CD8-positive, alpha-beta memory T cell (primary cell): Measurements from ENCODE around the gene CTIF. TPM values are rescaled to one million over a fixed set of nuclear protein-coding genes. Genes with fewer than 3 reads are reported as not detected.
A peak's percentile ranks its signal among the peaks of the same experiment; 100 is the strongest.

ENCODE experiments used
- CTCF ChIA-PET: fragments of 350-600 bp; sonication (Branson Sonifier 250); formaldehyde crosslinking; loops from one replicate; lab custom pipeline; 2021; ENCODE audit warnings: antibody characterized with exemption; lab: Charles Lee
- POLR2A ChIA-PET: fragments of 350-600 bp; sonication (Branson Sonifier 250); formaldehyde crosslinking; loops from one replicate; lab custom pipeline; 2021; ENCODE audit warnings: antibody characterized with exemption; lab: Charles Lee
- DNase-seq, 5 donors: peaks; one replicate each; pipeline versions ENCODE4 v3.0.0 to v3.0.0-alpha.2; 2020 to 2022; ENCODE audit warnings: mixed read lengths in 1 of 5
- H3K27ac ChIP-seq: one replicate; pipeline ENCODE4 v1.7.0; 2013; ENCODE audit warnings: low read depth, mild to moderate bottlenecking, low read length, moderate library complexity
- H3K27me3 ChIP-seq: 2 replicates; pipeline ENCODE4 v1.7.0; 2013; ENCODE audit warnings: low read length, mild to moderate bottlenecking; ENCODE audit not compliant: insufficient read depth, poor library complexity, severe bottlenecking
- H3K36me3 ChIP-seq: 2 replicates; pipeline ENCODE4 v1.7.0; 2013; ENCODE audit warnings: mild to moderate bottlenecking, low read length, moderate library complexity; ENCODE audit not compliant: insufficient read depth
- H3K4me1 ChIP-seq: 2 replicates; pipeline ENCODE4 v1.7.0; 2013; ENCODE audit warnings: mild to moderate bottlenecking, low read length, moderate library complexity; ENCODE audit not compliant: insufficient read depth
- H3K4me3 ChIP-seq: 2 replicates; pipeline ENCODE4 v1.7.0; 2013; ENCODE audit warnings: mild to moderate bottlenecking, low read length
- H3K9me3 ChIP-seq: 2 replicates; pipeline ENCODE4 v1.7.0; 2013; ENCODE audit warnings: mild to moderate bottlenecking, low read length
- H3K27ac Mint-ChIP-seq, 8 donors: one replicate each; pipeline ENCODE4 v1.8.0; 2020 to 2021; ENCODE audit warnings: mixed read lengths in 8 of 8, mild to moderate bottlenecking in 6 of 8, inconsistent platforms in 3 of 8, moderate library complexity in 3 of 8
- H3K27me3 Mint-ChIP-seq, 2 donors: one replicate each; pipeline ENCODE4 v1.8.0; 2020 to 2021; ENCODE audit warnings: mixed read lengths in 2 of 2, mild to moderate bottlenecking in 1 of 2, moderate library complexity in 1 of 2
- H3K36me3 Mint-ChIP-seq, 3 donors: one replicate each; pipeline ENCODE4 v1.8.0; 2020 to 2021; ENCODE audit warnings: mixed read lengths in 3 of 3, inconsistent platforms in 1 of 3, mild to moderate bottlenecking in 1 of 3
- H3K4me1 Mint-ChIP-seq, 3 donors: one replicate each; pipeline ENCODE4 v1.8.0; 2020 to 2021; ENCODE audit warnings: mixed read lengths in 3 of 3, inconsistent platforms in 1 of 3, mild to moderate bottlenecking in 1 of 3
- H3K4me3 Mint-ChIP-seq, 7 donors: one replicate each; pipeline ENCODE4 v1.8.0; 2020 to 2021; ENCODE audit warnings: mixed read lengths in 7 of 7, mild to moderate bottlenecking in 6 of 7, moderate library complexity in 4 of 7, inconsistent platforms in 2 of 7
- H3K9me3 Mint-ChIP-seq, 5 donors: one replicate each; pipeline ENCODE4 v1.8.0; 2020 to 2022; ENCODE audit warnings: mixed read lengths in 5 of 5, mild to moderate bottlenecking in 3 of 5, moderate library complexity in 2 of 5, inconsistent platforms in 1 of 5
- polyA plus RNA-seq: library from polyadenylated mRNA; unstranded; fragments of 300-500 nt; fragmentation: Illumina TruSeq; gene quantifications from one replicate; pipeline ENCODE4 v1.2.3, GENCODE V29; 2021
- total RNA-seq, 2 experiments: library from RNA; stranded (reverse); gene quantifications; one replicate each; pipeline ENCODE4 v1.2.3, GENCODE V29; 2021

CTIF gene
- total and polyA plus RNA-seq, 3 experiments from 2014 or later = 0.89 to 4.8 (median 4.2) TPM

DNA sequence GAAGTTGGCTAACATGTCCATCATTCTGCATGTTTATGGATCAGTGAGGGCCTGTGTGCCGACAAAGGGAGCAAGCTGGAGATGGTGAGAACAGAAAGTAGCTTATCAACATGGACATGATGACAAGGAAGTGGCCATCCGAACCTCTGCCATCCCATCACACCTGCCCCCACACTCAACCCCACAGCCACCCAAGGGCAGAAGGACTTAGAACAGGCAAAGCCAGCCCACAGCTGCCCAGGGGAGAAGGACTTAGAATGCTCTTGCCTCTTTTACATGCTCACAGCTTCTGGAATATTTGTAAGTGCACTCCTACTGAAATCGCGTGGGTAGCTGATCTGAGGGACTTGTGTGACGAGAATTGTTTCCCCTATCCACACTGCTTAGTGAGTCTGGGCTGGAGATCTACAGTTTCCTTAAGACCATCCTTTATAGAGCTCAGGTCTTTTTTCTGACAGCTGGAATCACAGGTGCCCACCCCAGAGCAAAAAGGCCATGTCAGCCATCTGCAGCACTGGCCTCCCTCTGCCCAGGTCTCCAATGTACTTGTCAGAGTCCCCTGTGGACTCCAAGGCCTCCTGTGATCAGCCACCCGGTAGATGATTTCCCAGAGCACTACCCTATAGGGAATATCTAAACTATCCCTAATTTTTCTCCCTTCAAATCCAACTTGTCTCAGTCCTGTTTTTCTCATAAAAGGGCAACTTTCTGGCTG is 257.8 kb downstream of the CTIF start:
- CTCF ChIA-PET = interaction anchor here (0.6 to 1.4 kb wide), 3 partner anchors 15 to 72 kb away, joined by 3 read pairs; no protein-coding TSS in a partner anchor
- peak in 1 of 5 donors; percentile 9 for DNase-seq
- peak overlapping the region in 1 of 8 donors; percentile 48 for H3K27ac Mint-ChIP-seq

DNA sequence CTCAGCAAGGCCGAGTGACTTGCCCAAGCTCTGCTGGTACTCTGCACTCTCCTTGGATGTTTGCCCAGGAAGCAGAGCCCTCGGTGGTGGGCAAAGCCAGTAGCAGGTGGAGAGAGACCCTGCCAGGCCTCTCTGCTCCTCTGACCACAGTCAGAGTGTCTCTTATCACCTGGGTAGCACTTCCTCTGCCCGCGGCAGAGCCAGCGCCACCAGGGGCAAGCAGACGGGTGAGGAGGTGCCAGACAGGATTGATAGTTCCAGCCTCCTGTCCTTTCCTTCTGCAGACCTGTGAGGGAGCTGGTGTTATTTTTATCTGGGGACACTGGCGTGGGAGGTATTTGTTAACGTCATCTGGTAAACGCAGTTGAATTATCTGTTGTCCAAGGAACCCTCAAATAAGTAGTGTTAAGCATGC is 259.0 kb downstream of the CTIF start:
- H3K36me3 Mint-ChIP-seq = peaks cover 0 to 4% (median 0%) of the 10 kb centered on the region in 3 donors
- peaks cover 8% of the 10 kb centered on the region for H3K4me1 ChIP-seq
- ChIA-PET POLR2A (no interaction called here), CTCF (no interaction called here)
- peak in 1 of 5 donors; percentile 44 for DNase-seq
- H3K36me3 ChIP-seq = no peaks in the 10 kb centered on the region
- H3K4me1 Mint-ChIP-seq = peaks cover 17 to 38% (median 18%) of the 10 kb centered on the region in 3 donors
- H3K27ac Mint-ChIP-seq = peak overlapping the region in 3 of 8 donors; percentile 58 to 73 (median 69)
- peaks cover 0 to 3% of the 10 kb centered on the region in 2 donors for H3K27me3 Mint-ChIP-seq
- H3K4me3 Mint-ChIP-seq = peak overlapping the region in 1 of 7 donors; percentile 20
- H3K4me3 ChIP-seq = no peak overlapping the region
- no peak overlapping the region for H3K27ac ChIP-seq
- H3K9me3 Mint-ChIP-seq = no peaks in the 10 kb centered on the region
- H3K27me3 ChIP-seq = no peaks in the 10 kb centered on the region
- no peaks in the 10 kb centered on the region for H3K9me3 ChIP-seq

More for the DNA sequence above, 257.8 kb downstream of the CTIF start:
- POLR2A ChIA-PET = no interaction called here
- Histone ChIP-seq H3K4me3 (no peak overlapping the region), H3K27me3 (no peaks in the 10 kb centered on the region), H3K36me3 (no peaks in the 10 kb centered on the region), H3K9me3 (no peaks in the 10 kb centered on the region), H3K27ac (no peak overlapping the region), H3K4me1 (peaks cover 8% of the 10 kb centered on the region)
- peaks cover 0 to 3% of the 10 kb centered on the region in 2 donors for H3K27me3 Mint-ChIP-seq
- peaks cover 16 to 29% (median 19%) of the 10 kb centered on the region in 3 donors for H3K4me1 Mint-ChIP-seq
- no peaks in the 10 kb centered on the region for H3K9me3 Mint-ChIP-seq
- no peak overlapping the region for H3K4me3 Mint-ChIP-seq
- H3K36me3 Mint-ChIP-seq = peaks cover 0 to 4% (median 0%) of the 10 kb centered on the region in 3 donors

DNA sequence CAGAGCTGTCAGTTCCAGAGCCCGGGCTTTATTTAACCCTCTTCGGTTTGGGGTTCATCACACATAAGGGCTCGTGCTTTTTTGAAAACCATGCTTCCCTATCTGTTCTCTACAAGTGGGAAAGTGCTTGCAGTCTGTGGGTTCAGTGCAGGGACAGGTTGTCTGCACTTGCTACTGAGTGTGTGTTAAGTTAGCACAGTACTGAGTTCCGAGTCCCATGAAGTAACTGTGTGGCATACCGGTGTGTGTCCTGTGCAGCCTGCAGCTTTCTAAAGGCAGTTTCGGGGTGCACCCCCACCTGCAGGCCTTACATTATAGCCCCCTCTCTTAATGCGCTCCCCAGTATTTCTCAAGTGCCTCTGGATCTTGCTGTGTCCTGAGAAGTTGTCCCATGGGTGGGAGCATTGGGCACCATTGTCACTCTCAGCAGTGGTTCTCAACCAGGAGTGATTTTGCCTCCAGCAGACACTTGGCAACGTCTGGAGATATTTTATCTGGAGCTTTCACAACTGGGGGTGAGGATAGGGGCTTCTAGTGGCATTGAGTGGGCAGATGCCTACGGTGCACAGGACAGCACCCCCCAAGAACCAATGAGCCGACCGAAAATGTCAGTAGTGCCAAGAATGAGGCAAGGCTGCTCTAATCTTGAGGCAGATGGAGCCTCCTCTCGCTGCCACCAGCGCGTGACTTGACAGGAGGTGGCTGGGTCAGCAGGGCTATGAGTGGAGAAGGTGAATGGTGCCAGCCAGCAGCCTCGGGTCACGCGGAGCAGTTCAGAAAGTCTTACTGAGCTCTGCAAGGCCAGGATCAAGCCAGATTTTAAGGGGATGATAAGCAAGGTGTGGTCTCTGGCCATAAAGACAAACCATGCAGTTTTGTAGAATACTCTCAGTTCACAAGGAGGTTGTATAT is 259.8 kb downstream of the CTIF start:
- Mint-ChIP-seq H3K27me3 (peaks cover 0 to 3% of the 10 kb centered on the region in 2 donors), H3K4me3 (peak overlapping the region in 1 of 7 donors; percentile 20), H3K27ac (peak overlapping the region in 3 of 8 donors; percentile 58 to 70 (median 69)), H3K4me1 (peaks cover 17 to 45% (median 21%) of the 10 kb centered on the region in 3 donors), H3K36me3 (peaks cover 0 to 4% (median 0%) of the 10 kb centered on the region in 3 donors), H3K9me3 (no peaks in the 10 kb centered on the region)
- Histone ChIP-seq H3K4me1 (peaks cover 8% of the 10 kb centered on the region), H3K36me3 (no peaks in the 10 kb centered on the region), H3K9me3 (no peaks in the 10 kb centered on the region), H3K4me3 (no peak overlapping the region), H3K27me3 (no peaks in the 10 kb centered on the region), H3K27ac (no peak overlapping the region)
- ChIA-PET POLR2A (no interaction called here), CTCF (no interaction called here)
- peak in 1 of 5 donors; percentile 31 for DNase-seq

DNA sequence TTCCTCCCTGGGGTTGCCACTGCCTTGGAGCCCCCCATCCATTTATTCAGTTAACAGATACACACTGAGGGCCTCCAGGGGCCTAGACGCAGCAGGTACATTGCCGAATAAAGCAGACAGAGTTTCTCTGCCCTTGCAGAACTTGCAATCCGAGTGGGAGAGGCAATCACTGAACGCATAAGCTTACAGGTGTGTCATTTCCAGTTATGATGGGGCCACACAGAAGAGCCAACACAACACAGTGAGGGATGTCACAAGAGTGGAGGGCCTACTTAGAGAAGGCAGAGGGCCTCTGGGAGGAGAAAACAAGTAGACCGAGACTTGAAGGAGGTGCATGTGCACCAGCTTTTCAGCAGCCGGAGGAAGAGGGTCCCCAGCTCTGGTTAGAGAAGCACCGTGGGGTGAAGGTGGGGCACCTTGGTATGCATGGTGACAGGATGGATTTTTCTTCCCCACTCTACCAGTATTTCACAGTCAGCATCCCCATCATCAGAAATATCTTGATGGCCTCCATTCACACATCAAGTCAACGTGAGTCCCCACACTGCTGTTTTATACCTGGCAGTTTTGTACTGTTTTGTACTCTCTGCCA is 261.0 kb downstream of the CTIF start:
- Mint-ChIP-seq H3K4me1 (peaks cover 17 to 55% (median 21%) of the 10 kb centered on the region in 3 donors), H3K36me3 (no peaks in the 10 kb centered on the region), H3K4me3 (no peak overlapping the region), H3K9me3 (no peaks in the 10 kb centered on the region), H3K27ac (peak overlapping the region in 2 of 8 donors; percentile 38 to 40), H3K27me3 (peaks cover 0 to 3% of the 10 kb centered on the region in 2 donors)
- Histone ChIP-seq H3K27me3 (no peaks in the 10 kb centered on the region), H3K4me3 (no peak overlapping the region), H3K27ac (no peak overlapping the region), H3K4me1 (peaks cover 8% of the 10 kb centered on the region), H3K36me3 (no peaks in the 10 kb centered on the region), H3K9me3 (no peaks in the 10 kb centered on the region)
- ChIA-PET CTCF (no interaction called here), POLR2A (no interaction called here)
- DNase-seq = peak in 1 of 5 donors; percentile 23

DNA sequence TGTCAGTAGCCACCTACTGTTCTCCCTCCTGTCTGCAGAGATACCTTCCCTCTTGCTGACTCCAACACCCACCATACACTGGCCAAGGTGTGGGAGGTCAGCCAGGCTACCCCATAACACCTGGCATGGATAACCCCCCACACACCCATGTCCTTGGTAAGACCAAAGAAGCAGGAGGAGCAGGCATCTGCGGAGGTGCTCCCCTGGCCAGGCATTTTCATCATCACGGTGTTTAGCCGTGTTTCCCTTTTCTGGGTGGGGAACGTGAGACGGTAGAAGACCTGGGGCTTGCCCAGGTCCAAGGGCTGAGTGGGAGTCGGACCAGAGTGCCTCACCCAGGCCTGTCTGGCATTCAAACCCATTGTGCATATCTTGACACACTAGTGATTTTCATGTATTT is 261.6 kb downstream of the CTIF start:
- Histone ChIP-seq H3K4me1 (peaks cover 8% of the 10 kb centered on the region), H3K36me3 (no peaks in the 10 kb centered on the region), H3K4me3 (no peak overlapping the region), H3K27me3 (no peaks in the 10 kb centered on the region), H3K9me3 (no peaks in the 10 kb centered on the region), H3K27ac (no peak overlapping the region)
- peaks cover 0 to 3% of the 10 kb centered on the region in 2 donors for H3K27me3 Mint-ChIP-seq
- no peaks in the 10 kb centered on the region for H3K36me3 Mint-ChIP-seq
- no peaks in the 10 kb centered on the region for H3K9me3 Mint-ChIP-seq
- no peak overlapping the region for H3K4me3 Mint-ChIP-seq
- DNase-seq = peak in 1 of 5 donors; percentile 15
- ChIA-PET CTCF (no interaction called here), POLR2A (no interaction called here)
- H3K4me1 Mint-ChIP-seq = peaks cover 22 to 61% (median 23%) of the 10 kb centered on the region in 3 donors
- H3K27ac Mint-ChIP-seq = peak overlapping the region in 1 of 8 donors; percentile 24

DNA sequence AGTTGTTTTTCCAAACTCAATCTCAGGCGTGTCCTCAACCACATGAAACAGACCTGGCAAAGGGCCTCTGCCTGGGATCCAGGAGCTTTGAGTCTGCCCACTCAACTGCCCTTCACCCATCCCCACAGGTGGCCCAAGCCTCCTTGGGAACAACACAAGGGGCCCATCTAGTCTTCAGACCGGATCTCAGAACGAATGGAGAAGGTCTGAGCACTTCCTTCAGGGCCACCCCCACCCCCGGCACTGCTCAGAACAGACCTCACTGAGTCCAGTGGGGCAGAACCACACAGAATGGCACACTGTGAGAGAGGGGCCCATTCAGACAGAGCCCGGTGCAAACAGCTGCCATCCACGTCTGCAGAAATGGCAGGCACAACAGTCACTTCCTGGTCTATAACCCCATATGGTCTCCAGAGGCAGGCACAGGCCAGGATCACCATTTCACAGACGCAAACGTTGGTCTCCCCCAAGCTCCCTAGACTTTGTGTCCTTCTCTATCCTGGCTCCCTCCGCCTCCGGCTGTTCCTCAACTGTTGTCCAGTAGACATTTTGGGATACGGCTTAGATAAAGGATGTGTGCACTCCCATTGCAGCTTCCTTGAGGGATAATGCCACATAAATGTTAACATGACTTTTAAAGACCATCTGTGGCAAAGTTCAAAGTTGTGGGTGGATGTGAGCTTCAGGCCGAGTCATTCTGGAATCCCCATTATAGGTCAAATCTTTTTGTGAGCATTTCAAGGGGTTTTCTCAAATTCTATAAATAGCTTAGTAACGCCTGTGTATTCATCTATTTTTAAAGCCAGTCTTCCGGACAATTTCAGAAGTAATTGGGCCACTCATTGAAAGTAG is 262.3 kb downstream of the CTIF start:
- no peaks in the 10 kb centered on the region for H3K9me3 ChIP-seq
- no peak overlapping the region for H3K4me3 Mint-ChIP-seq
- DNase-seq = peak in 1 of 5 donors; percentile 23
- H3K36me3 ChIP-seq = no peaks in the 10 kb centered on the region
- peaks cover 0 to 3% of the 10 kb centered on the region in 2 donors for H3K27me3 Mint-ChIP-seq
- no peaks in the 10 kb centered on the region for H3K36me3 Mint-ChIP-seq
- H3K9me3 Mint-ChIP-seq = no peaks in the 10 kb centered on the region
- peaks cover 14% of the 10 kb centered on the region for H3K4me1 ChIP-seq
- no peak overlapping the region for H3K4me3 ChIP-seq
- POLR2A ChIA-PET = interaction anchor here (0.6 kb wide), 1 partner anchor 20 kb away, joined by 3 read pairs; no protein-coding TSS in a partner anchor
- no peak overlapping the region for H3K27ac ChIP-seq
- H3K4me1 Mint-ChIP-seq = peaks cover 27 to 68% (median 29%) of the 10 kb centered on the region in 3 donors
- no peaks in the 10 kb centered on the region for H3K27me3 ChIP-seq
- H3K27ac Mint-ChIP-seq = peak overlapping the region in 3 of 8 donors; percentile 24 to 60 (median 36)
- CTCF ChIA-PET = interaction anchor here (0.8 kb wide), 1 partner anchor 33 kb away, joined by 3 read pairs; no protein-coding TSS in a partner anchor
